Stimulated activated CD4-positive, alpha-beta T cell treated with anti-CD3 and anti-CD28 coated beads, Interleukin-1b, Interleukin-23, amount 100 ng/mL, for 1 hour (primary cell): ENCODE measurements around the gene CLEC17A.
"Not testable (repeated sequence)": the region's sequence is repeated elsewhere in the genome, so short reads cannot be mapped to it uniquely, and the experiment has no call there.

Source experiments
- DNase-seq, 2 donors: peaks; one replicate each; pipeline ENCODE4 v3.0.0-alpha.2; 2020; ENCODE audit warnings: low read depth in 2 of 2

Gene CLEC17A

DNA sequence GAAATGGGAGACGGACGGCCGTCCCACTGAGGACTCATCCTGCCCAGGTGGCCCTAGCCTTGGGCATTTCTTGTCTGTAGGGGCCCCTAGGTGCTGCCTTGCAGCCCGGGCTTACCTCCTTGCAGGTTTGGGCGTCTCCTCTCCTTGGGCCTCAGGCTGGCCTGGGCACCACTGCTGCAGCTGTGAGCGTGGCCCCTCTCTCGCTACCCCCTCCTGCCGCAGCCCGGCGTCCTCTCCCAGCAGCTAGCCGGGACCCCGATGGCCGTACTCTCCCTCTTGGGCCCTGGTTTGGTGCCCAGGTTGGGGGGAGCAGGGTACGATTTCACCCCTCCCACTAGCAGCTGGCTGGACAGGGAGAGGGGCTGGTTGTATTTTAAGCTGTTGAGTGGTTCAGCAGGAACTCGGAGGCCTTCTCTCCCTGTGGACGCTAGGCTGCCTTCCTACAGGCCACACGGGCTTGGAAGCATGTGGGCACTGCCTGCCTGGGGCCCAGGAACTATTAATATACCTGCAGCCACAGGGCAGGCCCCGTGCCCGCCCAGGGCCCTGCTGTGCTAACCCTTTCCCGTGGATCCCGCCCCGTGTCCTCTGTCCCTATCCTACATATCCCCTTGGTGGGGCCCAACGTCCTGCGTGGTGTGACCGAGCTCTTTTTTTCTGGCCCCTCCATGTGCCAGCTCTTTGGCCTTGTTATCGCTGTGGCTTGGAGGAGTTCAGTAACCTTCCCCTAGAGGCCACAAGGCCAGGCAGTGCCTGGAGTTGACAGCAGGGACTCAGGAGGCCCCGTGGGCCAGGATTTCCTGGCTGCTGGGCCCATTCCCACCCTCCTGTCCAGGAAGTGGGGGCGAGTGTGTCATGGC is 22.7 kb upstream of the CLEC17A start:
- DNase-seq: no peak

DNA sequence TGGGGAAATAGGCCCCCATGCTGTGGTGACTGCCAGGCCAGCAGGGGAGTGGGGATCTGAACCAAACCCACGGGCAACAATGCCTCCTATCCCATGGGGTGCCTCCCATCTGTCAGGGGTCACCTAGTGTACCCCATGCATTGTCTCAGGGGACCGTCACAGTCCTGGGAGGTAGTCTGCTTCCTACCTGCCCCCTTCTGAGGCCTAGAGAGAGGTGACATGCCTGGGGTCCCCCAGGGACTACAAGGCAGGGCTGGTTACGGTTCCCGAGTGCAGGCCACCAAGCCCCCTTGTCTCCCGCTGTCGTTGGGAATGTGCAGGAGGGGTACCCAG is 22.1 kb upstream of the CLEC17A start:
- no peak for DNase-seq

DNA sequence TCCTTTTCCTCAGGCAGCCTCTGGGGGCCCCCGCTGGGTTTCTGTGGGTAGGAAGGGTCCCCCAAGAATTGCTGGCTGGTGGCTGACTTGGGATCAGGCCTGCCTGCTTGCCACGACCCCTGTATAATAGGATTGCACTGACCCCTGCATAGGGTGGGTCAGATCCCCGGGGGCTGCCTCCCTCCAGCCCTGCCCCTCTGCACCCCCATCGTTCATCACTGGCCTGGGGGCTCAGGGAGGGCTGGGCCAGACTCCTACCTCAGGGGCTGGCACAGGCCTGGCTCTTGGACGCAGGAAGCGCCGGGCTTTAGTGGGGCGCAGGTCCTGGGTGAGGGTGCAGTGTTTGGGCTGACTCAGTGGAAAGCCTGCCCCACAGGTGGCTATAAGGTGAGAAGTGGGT is 21.6 kb upstream of the CLEC17A start:
- no peak for DNase-seq

DNA sequence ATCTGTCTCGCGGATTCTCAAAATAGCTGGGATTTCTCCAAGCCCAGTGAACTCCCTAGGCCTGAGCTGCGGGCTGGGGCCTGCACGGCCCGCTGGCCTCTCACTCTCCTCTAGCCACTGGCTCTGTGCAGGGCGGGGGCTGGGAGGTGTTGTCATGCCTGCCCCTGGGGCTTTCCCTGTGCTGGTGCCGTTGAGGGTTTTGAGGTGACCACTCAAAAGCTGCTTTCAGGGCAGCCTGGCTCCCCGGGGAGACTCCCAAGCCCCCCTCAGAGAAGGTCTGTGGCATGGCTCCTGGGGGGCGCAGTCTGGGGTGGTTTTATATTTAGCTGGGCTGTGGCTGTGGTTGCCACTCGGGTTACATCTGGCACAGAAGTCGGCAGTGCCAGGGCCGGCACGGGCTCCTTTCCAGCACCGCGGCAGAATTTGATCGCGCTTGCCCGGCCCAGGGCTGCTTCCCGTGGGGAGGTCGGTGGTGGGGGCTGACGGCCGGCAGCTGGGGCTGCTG is 21.0 kb upstream of the CLEC17A start:
- no peak for DNase-seq

DNA sequence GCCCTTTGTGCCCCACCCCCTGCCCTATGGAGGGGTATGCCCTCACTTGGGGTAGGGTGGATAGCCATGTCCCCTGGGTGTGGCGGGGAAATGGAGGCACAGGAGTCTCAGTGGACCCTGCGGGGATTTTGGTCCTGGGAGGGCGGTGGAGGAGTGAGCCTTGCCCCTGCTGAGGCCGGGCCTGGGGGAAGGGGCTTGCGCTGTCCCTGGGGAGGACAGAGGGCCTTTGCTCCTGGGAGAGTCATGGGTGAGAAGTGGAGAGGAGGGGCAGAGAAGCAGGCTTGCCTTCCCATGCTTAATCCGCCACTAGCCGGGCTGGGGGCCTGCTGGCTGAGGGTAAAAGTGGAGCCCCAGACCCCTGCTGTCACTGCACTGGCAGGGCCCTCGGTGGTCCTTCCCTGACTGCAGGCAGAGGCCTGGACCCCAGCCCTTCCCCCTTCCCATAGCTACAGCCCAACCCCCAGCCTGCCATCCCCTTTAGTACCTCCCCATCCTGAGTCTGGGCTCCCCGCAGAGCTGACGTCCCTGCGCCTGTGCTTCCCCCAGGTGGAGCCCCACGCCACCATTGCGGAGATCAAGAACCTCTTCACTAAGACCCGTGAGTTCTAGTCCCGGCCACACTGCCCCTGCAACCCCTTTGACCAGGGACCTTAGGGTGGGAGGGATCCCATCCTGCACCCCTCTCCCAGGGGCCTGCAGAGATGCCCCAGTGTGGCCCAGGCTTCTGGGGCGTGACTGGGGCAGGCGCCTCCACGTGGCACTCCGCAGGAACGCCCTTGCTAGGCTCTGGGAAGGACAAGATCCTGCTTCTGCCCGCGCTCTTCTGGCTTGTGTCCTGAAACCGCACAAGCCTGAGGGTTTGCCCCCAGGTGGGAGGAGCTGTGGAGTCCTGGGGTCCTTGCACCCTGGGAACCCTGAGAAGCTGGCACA is 20.0 kb upstream of the CLEC17A start:
- DNase-seq: no peak

DNA sequence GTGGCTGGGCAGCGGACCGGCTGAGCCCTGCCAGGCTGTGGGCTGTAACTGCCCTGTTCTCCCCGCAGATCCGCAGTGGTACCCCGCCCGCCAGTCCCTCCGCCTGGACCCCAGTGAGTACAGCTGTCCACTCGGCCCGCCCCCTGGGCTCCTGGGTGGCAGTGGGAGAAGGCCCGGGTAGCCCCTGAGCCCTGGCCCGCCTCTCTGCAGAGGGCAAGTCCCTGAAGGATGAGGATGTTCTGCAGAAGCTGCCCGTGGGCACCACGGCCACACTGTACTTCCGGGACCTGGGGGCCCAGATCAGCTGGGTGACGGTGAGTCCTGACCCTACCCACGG is 19.3 kb upstream of the CLEC17A start:
- no peak for DNase-seq

DNA sequence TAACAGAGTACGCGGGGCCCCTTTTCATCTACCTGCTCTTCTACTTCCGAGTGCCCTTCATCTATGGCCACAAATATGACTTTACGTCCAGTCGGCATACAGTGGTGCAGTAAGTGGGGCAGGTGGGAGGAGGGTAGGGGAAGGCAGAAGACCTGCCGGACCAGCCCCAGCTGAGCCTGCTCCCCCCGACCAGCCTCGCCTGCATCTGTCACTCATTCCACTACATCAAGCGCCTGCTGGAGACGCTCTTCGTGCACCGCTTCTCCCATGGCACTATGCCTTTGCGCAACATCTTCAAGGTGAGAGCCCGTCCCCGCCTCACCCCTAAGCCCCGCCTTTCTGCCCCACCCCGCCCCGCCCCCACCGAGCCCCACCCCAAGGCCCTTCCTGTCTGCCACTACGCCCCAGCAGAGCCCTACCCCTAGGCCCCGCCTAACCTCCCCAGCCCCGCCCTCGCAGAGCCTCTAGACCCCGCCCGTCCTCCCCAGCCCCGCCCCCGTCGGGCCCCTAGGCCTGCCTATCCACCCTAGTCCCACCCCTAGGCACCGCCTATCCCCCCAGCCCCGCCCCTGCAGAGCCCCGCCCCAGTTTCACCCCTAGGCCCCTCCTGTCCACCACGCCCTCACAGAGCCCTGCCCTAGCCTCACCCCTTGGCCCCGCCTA is 18.8 kb upstream of the CLEC17A start:
- DNase-seq: peak in 1 of 2 donors; percentile 29

DNA sequence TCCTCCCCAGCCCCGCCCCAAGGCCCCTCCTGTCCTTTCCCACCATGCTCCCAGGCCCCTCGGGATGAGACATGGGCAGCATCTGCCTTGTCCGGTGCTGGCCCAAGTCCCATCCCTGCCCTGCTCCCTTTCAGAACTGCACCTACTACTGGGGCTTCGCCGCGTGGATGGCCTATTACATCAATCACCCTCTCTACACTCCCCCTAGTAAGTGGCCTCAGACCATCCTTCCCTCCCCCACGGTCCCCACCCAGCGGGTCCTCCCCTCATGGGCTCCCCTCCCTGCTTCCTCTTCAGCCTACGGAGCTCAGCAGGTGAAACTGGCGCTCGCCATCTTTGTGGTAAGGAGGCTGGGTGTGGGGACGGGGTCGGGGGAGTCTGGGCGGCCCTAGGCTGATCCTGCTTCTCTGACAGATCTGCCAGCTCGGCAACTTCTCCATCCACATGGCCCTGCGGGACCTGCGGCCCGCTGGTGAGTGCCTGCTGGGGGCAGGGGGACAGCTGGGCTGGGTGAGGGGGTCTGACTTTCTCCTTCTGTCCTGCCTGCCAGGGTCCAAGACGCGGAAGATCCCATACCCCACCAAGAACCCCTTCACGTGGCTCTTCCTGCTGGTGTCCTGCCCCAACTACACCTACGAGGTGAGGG is 18.1 kb upstream of the CLEC17A start:
- DNase-seq: not testable (repeated sequence)

DNA sequence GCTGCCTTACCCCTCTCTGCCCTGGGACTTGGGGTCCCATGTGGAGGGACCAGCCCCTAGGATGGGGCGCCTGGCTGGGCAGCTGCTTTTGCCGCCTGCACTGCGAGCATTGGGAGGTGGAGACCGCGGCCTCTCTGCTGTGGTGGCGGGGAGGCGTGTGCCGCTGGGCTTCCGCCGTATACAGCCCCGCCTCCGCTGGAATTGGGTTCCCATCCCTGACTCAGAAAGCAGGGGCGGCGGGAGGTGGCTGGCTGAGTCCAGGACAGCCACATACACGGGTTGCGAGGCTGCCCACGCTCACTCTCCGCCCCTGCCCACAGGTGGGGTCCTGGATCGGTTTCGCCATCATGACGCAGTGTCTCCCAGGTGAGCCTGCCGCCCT is 17.6 kb upstream of the CLEC17A start:
- DNase-seq: no peak

DNA sequence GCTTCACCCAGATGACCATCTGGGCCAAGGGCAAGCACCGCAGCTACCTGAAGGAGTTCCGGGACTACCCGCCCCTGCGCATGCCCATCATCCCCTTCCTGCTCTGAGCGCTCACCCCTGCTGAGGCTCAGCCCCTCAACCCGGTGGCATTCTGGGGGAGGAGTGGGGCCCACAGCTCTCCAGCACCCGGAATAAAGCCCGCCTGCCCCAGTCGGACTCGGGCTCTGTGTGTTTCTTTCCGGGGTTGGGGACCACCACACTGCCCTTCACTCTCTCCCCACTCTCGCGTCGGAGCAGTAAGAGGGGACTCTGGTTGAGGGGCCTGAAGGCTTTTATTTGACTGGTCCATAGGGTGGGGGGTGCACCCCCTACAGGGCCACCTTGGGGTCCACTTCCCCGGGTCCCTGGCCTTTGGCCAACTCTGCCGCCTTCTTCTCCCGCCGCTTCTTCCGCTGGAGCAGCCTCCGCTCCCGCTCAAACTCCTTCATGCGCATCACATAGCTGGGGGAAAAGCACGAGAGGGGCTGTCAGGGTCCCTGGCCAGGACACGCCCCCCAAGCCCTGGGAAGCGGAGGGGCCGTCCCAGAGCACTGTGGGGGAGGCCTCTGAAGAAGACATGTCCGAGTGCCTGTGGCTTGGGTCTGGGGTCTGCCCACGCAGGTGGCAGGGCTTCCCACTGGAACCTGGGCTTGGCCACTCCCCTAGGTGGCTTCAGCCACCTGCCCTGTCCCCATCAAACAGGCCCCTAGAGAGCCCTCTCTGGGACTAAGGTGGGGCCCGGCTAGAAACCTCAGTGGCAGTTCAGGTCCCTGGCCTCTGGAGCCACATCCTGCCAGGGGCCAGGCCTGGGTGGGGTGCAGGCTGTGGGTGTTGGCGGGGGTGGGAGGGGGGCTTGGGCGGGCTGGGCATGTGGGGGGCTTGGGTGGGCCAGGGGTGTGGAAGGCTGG is 16.8 kb upstream of the CLEC17A start:
- DNase-seq: no peak

DNA sequence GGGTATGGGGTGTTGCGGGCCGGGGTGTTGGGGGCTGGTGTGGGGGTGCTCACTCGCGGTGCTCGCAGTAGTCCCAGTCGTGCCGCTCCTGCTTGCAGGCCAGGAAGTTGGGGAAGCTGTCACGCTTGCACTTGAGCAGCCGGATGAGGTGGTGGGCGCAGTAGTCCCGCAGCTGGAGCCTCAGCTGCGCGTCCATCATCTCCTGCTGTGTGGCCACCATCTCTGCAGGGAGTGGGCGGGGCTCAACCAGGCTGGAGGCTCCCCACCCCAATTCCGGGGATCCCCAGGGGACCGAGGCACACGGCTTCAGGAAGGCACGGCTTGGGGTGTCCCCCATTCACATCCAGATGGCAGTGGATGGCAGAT is 16.2 kb upstream of the CLEC17A start:
- DNase-seq: no peak

DNA sequence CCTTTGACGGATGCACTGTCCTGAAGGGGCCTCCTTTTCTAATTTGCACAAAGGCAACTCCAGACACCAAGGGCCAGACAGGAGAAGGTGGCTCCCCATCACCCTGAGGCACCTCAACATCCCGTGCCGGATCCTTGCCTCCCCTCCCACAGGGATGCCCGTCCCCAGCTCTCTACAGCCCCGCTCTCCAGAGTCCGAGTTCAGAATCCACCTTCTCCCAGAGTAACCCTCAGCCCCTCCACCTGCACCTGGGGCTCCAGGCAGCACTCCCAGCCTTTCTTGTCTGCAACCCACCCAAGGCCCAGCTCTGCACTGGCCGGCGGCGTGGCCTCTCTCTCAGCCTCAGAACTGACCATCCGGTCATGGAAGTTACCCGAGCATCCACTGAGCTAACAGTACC is 15.8 kb upstream of the CLEC17A start:
- DNase-seq: no peak

DNA sequence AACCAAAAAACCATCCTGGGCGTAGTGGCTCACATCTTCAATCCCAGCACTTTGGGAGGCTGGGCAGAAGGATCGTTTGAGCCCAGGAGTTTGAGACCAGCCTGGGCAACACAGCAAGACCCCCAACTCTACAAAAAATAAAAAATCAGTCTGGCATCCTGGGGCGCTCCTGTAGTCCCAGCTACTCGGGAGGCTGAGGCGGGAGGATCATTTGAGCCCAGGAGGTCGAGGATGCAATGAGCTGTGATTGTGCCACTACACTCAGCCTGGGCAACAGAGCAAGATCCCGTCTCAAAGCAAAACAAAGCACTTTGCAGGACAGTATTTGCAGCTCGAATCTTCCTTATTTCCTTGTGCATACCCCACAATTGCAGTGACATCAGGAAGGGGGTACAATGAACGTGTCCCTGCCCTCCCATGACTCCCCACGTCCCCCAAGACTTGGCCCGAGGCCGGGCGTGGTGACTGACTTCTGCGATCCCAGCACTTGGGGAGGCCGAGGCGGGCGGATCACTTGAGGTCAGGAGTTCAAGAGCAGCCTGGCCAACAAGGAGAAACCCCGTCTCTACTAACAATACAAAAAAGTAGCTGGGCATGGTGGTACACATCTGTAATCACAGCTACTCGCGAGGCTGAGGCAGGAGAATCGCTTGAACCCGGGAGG is 11.9 kb upstream of the CLEC17A start:
- DNase-seq: no peak

DNA sequence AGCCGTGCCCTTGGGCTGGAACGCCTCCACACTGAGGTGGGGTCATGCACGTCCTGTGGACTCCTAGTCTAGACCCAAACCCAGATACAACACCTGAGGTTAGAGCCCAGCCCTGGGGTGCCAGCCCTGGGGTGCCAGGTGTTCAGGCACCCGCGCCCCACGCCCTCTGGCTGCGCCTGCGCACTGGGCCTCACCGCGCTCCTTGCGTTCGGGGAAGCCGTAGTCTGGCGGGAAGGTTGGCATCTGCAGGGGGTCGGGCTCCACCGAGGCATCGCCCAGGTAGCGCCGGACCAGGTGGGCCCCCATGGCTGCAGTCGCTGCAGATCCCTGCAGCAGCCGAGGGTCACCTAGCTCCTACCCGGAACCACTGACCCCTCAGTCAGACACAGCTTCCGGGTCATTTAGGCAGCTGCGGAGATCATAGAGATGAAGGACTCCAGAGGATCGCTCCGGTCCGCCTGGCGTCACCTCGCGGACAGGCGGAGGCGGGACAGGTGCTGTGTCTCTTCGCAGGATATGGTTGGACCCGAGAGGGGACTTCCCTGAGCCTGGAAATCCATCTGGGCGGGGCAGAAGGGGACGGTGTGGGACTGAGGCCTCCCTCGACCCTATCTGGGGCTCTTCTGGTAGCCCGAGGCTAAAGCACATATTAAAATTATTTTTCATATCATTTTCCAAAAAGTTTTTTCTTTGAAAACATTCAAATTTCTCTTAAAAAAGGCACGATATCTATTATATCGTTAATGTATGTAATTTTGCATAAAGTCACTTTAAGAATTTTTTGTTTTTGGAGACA is 11.0 kb upstream of the CLEC17A start, which contains the start of gene NDUFB7:
TSS of gene NDUFB7 (minus strand) at position 372 of the 796 bp plus-strand sequence. CDS start at position 306, 66 bp downstream.
- DNase-seq: peak; percentile 64 to 73

DNA sequence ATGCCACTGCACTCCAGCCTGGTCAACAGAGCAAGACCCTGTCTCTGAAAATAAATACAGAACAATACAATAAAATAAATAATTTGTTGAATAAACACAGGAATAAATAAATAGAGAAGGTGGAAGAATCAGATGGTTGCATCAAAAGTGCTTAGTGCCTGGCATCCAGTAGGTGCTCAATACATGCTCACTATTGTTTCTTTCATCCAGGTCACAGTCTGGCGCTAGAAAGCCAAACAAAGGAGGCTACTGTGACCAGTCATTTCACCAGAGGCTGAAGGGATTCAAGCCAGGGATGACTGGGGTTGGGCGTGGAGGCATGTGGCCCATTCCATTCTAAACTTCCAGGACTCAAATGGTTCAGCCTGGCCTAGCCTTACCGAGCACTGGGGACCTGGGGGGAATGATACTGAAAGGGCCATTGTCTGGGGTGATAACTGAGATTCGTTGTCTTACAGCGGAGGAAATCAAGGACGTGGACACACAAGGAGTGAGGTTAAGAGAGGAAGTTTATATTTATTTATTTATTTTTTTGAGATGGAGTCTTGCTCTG is 7.4 kb upstream of the CLEC17A start:
- DNase-seq: no peak

DNA sequence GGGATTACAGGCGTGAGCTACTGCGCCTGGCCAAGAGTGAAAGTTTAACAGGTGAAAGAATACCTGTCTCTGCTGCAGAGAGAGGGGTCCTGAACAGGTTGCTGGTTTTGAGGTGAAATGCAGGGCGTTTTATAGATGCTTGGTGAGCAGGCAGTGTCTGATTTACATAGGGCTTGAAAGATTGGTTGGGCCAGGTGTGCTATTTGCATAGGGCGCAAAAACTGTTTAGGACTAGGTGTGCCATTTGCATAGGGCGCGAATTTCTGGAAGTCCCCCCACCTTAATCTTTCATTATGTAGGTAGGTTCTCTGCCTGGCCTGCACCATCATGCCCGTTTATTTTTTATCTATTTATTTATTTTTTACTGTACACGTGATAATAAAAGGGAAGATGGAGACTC is 6.5 kb upstream of the CLEC17A start:
- DNase-seq: no peak

DNA sequence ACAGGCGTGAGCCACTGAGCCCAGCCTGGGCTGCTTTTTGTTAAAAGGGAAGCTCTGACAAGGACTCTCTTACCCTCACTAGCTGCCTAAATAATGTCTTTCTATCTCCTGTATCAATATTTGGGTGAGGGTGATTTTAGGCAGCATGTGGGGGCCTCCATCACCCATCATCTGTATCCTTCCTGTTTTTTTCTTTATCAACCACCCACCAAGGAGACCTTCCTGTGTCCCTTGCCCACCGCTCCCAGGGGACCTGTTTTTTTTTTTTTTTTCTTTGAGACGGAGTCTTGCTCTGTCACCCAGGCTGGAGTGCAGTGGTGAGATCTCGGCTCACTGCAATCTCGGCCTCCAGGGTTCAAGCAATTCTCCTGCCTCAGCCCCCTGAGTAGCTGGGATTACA is 5.6 kb upstream of the CLEC17A start:
- DNase-seq: no peak

DNA sequence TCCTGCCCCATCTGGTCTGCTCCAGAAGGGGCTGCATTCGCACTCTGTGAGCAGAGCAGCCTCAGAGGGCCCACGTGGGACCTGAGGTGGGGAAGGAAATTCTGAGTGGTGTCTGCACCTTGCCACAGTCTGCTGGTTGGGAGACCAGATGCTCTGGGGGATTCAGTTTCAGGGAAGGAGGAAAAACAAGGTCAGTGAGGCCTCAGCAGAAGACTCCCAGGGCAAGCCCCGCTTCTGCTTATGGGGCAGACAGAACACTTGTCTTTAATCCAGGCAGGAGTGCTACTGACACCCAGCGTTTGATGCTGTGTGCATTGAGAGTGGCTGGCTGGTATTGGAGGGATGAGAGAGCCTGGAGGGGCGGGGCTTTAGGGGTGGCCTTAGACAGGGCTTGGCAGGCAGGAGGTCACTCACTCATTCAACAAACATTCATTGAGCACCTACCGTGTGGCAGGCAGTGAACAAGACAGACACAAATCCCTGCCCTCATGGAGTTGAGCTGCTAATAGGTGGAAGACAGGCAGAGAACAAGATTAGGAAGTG is 4.9 kb upstream of the CLEC17A start:
- DNase-seq: no peak
